ENCODE results near the gene ANKH. TPM values are rescaled to one million over a fixed set of nuclear protein-coding genes. Genes with fewer than 3 reads are reported as not detected.

The ANKH gene
- total and polyA plus RNA-seq, 2 experiments from 2014 or later: 27.6 to 29.9 TPM

DNA sequence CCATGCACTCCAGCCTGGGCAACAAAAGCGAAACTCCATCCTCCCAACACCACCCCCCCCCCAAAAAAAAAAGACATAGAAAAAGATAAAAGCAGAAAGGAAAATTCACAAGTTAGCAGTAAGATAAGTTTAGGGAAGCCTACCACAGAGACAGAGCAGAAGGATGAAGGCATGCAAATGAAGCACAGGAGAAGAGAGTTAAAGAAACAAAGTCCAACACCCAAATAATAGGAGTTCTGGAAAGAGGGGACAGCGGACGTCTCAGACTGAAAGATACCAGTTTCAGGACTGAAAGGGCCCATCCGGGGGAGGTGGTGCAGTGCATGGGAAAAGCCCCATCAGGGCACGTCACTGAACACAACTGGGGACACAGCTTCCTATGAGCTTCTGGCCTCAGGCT, 152.8 kb downstream of the ANKH start:
- Histone ChIP-seq H3K27me3 (no peaks in the 10 kb centered on the region), H3K4me2 (no peak overlapping the region), H4K20me1 (ENCODE audit: insufficient read depth, poor library complexity, severe bottlenecking) (peaks cover 6% of the 10 kb centered on the region), H3K36me3 (replicated peaks; ENCODE audit: insufficient read depth, low read depth) (no peaks in the 10 kb centered on the region), H3K9me2 (replicated peaks; ENCODE audit: insufficient read depth) (no peaks in the 10 kb centered on the region), H3K4me1 (ENCODE audit: insufficient read depth) (no peaks in the 10 kb centered on the region), H3K9me3 (ENCODE audit: low read depth) (no peaks in the 10 kb centered on the region), H3K27ac (no peak overlapping the region), H2AFZ (no peak overlapping the region), H3K79me2 (no peaks in the 10 kb centered on the region), H3K4me3 (no peak overlapping the region)
- 96% methylated on average over 5 of the region's 5 CpGs for WGBS (ENCODE audit: low lambda C conversion rate, missing lambda C conversion rate)
- no peak for DNase-seq (ENCODE audit: low spot score)
- TF ChIP-seq EZH2phosphoT487 (IDR thresholded peaks at IDR 0.05; ENCODE audit: low read depth, severe bottlenecking, unreplicated experiment): no peak
- TF ChIP-seq EZH2 (IDR thresholded peaks at IDR 0.05; ENCODE audit: borderline replicate concordance): no peak
- TF ChIP-seq CTCF (IDR thresholded peaks at IDR 0.05; ENCODE audit: poor library complexity): no peak

DNA sequence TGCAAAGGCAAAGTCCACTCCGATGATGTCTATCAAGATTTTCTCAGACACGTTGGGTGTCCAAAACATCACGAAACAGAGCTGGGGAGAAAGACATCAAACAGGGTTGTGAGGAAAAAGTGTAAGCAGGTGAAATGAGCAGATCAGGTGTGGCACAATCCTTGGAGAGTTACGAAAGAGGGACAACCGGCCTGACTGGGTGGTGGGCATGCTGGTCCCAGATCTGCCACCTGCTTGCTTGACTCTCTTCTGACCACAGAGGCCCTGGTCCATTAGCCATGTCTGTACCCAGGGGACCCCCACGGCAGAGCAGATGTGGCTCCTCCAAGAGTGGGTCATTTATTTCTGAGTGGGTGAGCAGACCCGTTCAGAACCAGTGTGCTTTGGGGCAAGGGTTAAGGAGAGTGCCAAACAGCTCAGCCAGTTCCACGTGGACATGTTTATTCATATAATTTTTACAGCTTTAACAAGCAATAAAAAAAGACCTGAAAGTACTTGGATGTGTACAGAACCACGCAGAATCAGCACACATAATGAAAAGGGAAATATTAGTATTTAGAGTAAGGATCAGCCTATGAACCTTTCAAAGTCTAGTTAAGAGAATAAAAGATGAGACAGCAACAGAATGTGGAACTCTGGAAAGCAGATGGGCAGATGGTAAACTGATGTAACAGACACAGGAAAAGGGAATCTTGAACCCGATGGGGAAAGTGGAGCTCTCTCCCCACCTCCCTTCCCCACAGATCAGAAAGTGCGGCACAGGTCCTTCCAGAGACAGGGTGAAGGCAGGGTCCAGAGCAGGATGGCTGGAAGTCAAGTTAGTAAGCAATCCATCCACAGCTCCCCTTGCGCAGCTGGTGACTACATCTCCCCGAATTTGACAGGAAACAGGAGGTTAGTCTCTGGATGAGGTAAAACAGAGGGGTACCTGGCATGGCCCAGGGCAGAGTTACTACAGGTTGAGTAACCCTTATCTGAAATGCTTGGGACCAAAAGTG, 154.5 kb downstream of the ANKH start:
- DNase-seq (ENCODE audit: low spot score): no peak
- H3K4me2 ChIP-seq: no peak overlapping the region
- peaks cover 6% of the 10 kb centered on the region for H4K20me1 ChIP-seq (ENCODE audit: insufficient read depth, poor library complexity, severe bottlenecking)
- H3K27ac ChIP-seq: no peak overlapping the region
- no peaks in the 10 kb centered on the region for H3K9me2 ChIP-seq (replicated peaks; ENCODE audit: insufficient read depth)
- H2AFZ ChIP-seq: no peak overlapping the region
- H3K9me3 ChIP-seq (ENCODE audit: low read depth): no peaks in the 10 kb centered on the region
- no peak overlapping the region for H3K4me3 ChIP-seq
- no peaks in the 10 kb centered on the region for H3K36me3 ChIP-seq (replicated peaks; ENCODE audit: insufficient read depth, low read depth)
- WGBS (ENCODE audit: low lambda C conversion rate, missing lambda C conversion rate): 84% methylated on average over 13 of the region's 13 CpGs
- no peaks in the 10 kb centered on the region for H3K27me3 ChIP-seq
- no peaks in the 10 kb centered on the region for H3K79me2 ChIP-seq
- no peak for TF ChIP-seq EZH2phosphoT487 (IDR thresholded peaks at IDR 0.05; ENCODE audit: low read depth, severe bottlenecking, unreplicated experiment)
- no peaks in the 10 kb centered on the region for H3K4me1 ChIP-seq (ENCODE audit: insufficient read depth)

GRCh38 chr5:14715481-14715880, 156.1 kb downstream of the ANKH start:
- H4K20me1 ChIP-seq (ENCODE audit: insufficient read depth, poor library complexity, severe bottlenecking): peaks cover 6% of the 10 kb centered on the region
- 95% methylated on average over 3 of the region's 3 CpGs for WGBS (ENCODE audit: low lambda C conversion rate, missing lambda C conversion rate)
- no peak overlapping the region for H3K4me3 ChIP-seq
- no peaks in the 10 kb centered on the region for H3K4me1 ChIP-seq (ENCODE audit: insufficient read depth)
- DNase-seq (ENCODE audit: low spot score): no peak
- H3K9me3 ChIP-seq (ENCODE audit: low read depth): no peaks in the 10 kb centered on the region
- no peaks in the 10 kb centered on the region for H3K9me2 ChIP-seq (replicated peaks; ENCODE audit: insufficient read depth)
- no peaks in the 10 kb centered on the region for H3K36me3 ChIP-seq (replicated peaks; ENCODE audit: insufficient read depth, low read depth)
- no peak overlapping the region for H2AFZ ChIP-seq
- no peaks in the 10 kb centered on the region for H3K27me3 ChIP-seq
- H3K27ac ChIP-seq: no peak overlapping the region
- no peaks in the 10 kb centered on the region for H3K79me2 ChIP-seq
- TF ChIP-seq CTCF (IDR thresholded peaks at IDR 0.05; ENCODE audit: poor library complexity): no peak
- no peak for TF ChIP-seq EZH2phosphoT487 (IDR thresholded peaks at IDR 0.05; ENCODE audit: low read depth, severe bottlenecking, unreplicated experiment)
- no peak for TF ChIP-seq EZH2 (IDR thresholded peaks at IDR 0.05; ENCODE audit: borderline replicate concordance)
- H3K4me2 ChIP-seq: no peak overlapping the region

DNA sequence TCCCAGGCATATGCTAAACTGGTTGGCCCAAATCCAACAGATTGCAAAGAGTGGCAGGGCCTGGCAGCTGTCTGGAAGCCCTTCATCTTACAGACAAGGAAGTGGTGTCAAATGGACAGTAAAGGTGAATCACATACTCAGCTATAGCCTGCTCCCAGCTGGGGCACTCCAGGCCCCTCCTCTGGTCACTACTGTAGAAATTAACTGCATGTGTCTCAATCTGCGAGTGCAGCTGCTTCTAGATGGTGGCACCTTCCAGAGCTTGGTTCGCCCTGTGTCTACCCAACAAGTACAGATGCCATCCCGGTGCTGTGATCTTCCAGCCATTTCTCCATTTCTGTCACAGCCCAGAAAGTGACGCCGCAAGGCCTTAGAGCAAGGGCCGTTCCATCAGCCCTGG, 156.9 kb downstream of the ANKH start:
- no peaks in the 10 kb centered on the region for H3K79me2 ChIP-seq
- no peak overlapping the region for H3K4me3 ChIP-seq
- TF ChIP-seq CTCF (IDR thresholded peaks at IDR 0.05; ENCODE audit: poor library complexity): no peak
- H3K36me3 ChIP-seq (replicated peaks; ENCODE audit: insufficient read depth, low read depth): no peaks in the 10 kb centered on the region
- no peaks in the 10 kb centered on the region for H3K9me3 ChIP-seq (ENCODE audit: low read depth)
- peaks cover 6% of the 10 kb centered on the region for H4K20me1 ChIP-seq (ENCODE audit: insufficient read depth, poor library complexity, severe bottlenecking)
- no peaks in the 10 kb centered on the region for H3K9me2 ChIP-seq (replicated peaks; ENCODE audit: insufficient read depth)
- over 99% methylated on average over 6 of the region's 6 CpGs for WGBS (ENCODE audit: low lambda C conversion rate, missing lambda C conversion rate)
- H3K27me3 ChIP-seq: no peaks in the 10 kb centered on the region
- H3K4me1 ChIP-seq (ENCODE audit: insufficient read depth): no peaks in the 10 kb centered on the region
- no peak overlapping the region for H2AFZ ChIP-seq
- no peak overlapping the region for H3K27ac ChIP-seq
- no peak overlapping the region for H3K4me2 ChIP-seq
- DNase-seq (ENCODE audit: low spot score): no peak
